Astrocyte (in vitro differentiated cells and primary cell): ENCODE data around the gene EPDR1. TPM values are rescaled to one million over a fixed set of nuclear protein-coding genes. Genes with fewer than 3 reads are reported as not detected.

Source experiments
- DNase-seq: peaks from one replicate; pipeline ENCODE4 v3.0.0-alpha.2; 2010; ENCODE audit warnings: low read depth
- FAIRE-seq: peaks from 2 replicates; lab custom pipeline; 2011; peaks lifted over from hg19 to GRCh38; lab: Jason Lieb, UNC
- H2AFZ ChIP-seq: 2 replicates; pipeline ENCODE4 v1.6.0; 2012; ENCODE audit warnings: low read depth, low read length, inconsistent platforms
- H3K27ac ChIP-seq: 2 replicates; pipeline ENCODE4 v1.5.1; 2011; ENCODE audit warnings: low read depth, low read length, inconsistent platforms
- H3K27me3 ChIP-seq: 2 replicates; pipeline ENCODE4 v1.6.0; 2011; ENCODE audit warnings: low read length, inconsistent platforms; ENCODE audit not compliant: insufficient read depth
- H3K36me3 ChIP-seq: 2 replicates; pipeline ENCODE4 v1.5.1; 2011; ENCODE audit warnings: low read length, inconsistent platforms; ENCODE audit not compliant: insufficient read depth
- H3K4me1 ChIP-seq: 2 replicates; pipeline ENCODE4 v1.5.1; 2011; ENCODE audit warnings: low read length, inconsistent platforms; ENCODE audit not compliant: insufficient read depth
- H3K4me2 ChIP-seq: 2 replicates; pipeline ENCODE4 v1.6.0; 2012; ENCODE audit warnings: low read length, inconsistent platforms
- H3K4me3 ChIP-seq: 2 replicates; pipeline ENCODE4 v1.5.1; 2011; ENCODE audit warnings: low read depth, mild to moderate bottlenecking, low read length, inconsistent platforms; ENCODE audit not compliant: insufficient read depth
- H3K79me2 ChIP-seq: 2 replicates; pipeline ENCODE4 v1.6.0; 2012; ENCODE audit warnings: mild to moderate bottlenecking, low read length, inconsistent platforms; ENCODE audit not compliant: insufficient read depth
- H3K9ac ChIP-seq: 2 replicates; pipeline ENCODE4 v1.6.0; 2012; ENCODE audit warnings: mild to moderate bottlenecking, low read length, inconsistent platforms
- H3K9me3 ChIP-seq: 2 replicates; pipeline ENCODE4 v1.5.1; 2012; ENCODE audit warnings: low read depth, mild to moderate bottlenecking, low read length, inconsistent platforms; ENCODE audit not compliant: insufficient read depth
- H4K20me1 ChIP-seq: 2 replicates; pipeline ENCODE4 v1.6.0; 2012; ENCODE audit warnings: low read length, inconsistent platforms; ENCODE audit not compliant: insufficient read depth
- H3K27ac Mint-ChIP-seq: one replicate; pipeline ENCODE4 v1.8.0; 2021; ENCODE audit warnings: mild to moderate bottlenecking, mixed read lengths; ENCODE audit not compliant: unreplicated experiment
- H3K27me3 Mint-ChIP-seq: one replicate; pipeline ENCODE4 v1.8.0; 2021; ENCODE audit warnings: low read depth, mixed read lengths; ENCODE audit not compliant: unreplicated experiment
- H3K36me3 Mint-ChIP-seq: one replicate; pipeline ENCODE4 v1.8.0; 2021; ENCODE audit warnings: low read depth, mixed read lengths; ENCODE audit not compliant: unreplicated experiment
- H3K4me1 Mint-ChIP-seq: one replicate; pipeline ENCODE4 v1.8.0; 2021; ENCODE audit warnings: low read depth, mixed read lengths; ENCODE audit not compliant: unreplicated experiment
- H3K4me3 Mint-ChIP-seq: one replicate; pipeline ENCODE4 v1.8.0; 2021; ENCODE audit warnings: mild to moderate bottlenecking, moderate library complexity, mixed read lengths; ENCODE audit not compliant: unreplicated experiment
- H3K9me3 Mint-ChIP-seq: one replicate; pipeline ENCODE4 v1.8.0; 2021; ENCODE audit warnings: mild to moderate bottlenecking, mixed read lengths; ENCODE audit not compliant: unreplicated experiment
- EZH2 ChIP-seq: IDR thresholded peaks from 2 replicates; pipeline ENCODE4 v1.6.1; 2012; ENCODE audit warnings: mild to moderate bottlenecking, low read length, inconsistent platforms; ENCODE audit not compliant: insufficient read depth
- total RNA-seq: library from RNA; stranded (reverse); gene quantifications from 2 replicates; pipeline ENCODE4 v1.2.1, GENCODE V29; 2021
- TF ChIP-seq, protein P1 (sequence below): IDR thresholded peaks from 2 replicates; pipeline ENCODE4 v1.5.1; 2011; ENCODE audit warnings: low read depth, mild to moderate bottlenecking, inconsistent platforms, low read length, moderate library complexity; ENCODE audit not compliant: insufficient read depth

EPDR1 gene
- total RNA-seq, 1 donor from 2014 or later = 20.6 TPM

DNA sequence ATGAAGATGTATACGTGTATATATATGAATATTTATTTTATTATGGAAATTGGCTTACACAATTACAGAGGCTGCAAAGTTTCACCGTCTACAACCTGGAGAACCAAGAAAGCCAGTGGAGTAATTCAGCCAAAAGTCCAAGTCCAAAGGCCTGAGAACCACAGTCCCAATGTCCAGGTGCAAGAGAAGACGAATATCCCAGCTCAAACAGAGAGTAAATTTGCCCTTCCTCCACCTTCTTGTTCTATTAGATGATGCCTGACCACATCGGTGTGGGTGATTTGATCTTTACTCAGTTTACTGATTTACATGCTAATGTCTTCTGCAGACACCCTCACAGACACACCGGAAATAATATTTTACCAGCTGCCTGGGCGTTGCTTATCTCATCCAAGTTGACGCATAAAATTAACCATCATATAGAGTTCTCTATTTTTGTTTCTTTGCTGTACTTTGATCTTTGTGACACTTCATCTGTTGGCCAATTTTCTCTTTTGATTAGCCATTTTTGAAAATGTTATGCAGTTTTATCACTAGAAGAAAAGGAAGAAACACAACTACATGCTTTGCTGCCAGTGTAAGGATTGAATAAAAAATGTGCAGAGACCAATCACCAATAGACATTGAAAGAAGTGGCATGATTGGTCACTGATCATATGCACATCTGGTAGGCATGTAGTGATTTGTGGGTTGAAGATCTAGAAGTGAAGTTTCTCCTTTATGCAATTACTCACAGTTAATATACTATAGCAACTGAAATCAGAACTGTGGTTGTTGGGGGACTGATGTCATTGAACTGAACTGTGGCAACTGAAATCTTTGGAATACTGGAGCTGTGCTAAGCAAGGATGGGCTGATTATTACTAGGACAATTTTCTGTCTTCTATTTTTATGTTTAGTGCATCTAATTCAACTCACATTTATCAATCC is 68.5 kb downstream of the EPDR1 start:
- H3K27me3 ChIP-seq = no peaks in the 10 kb centered on the region
- Mint-ChIP-seq H3K9me3 (no peaks in the 10 kb centered on the region), H3K27ac (no peak overlapping the region), H3K36me3 (no peaks in the 10 kb centered on the region), H3K27me3 (no peaks in the 10 kb centered on the region), H3K4me3 (no peak overlapping the region), H3K4me1 (peaks cover 9% of the 10 kb centered on the region)
- peaks cover 8% of the 10 kb centered on the region for H3K4me1 ChIP-seq
- no peak for TF ChIP-seq EZH2
- TF ChIP-seq, protein P1, sequence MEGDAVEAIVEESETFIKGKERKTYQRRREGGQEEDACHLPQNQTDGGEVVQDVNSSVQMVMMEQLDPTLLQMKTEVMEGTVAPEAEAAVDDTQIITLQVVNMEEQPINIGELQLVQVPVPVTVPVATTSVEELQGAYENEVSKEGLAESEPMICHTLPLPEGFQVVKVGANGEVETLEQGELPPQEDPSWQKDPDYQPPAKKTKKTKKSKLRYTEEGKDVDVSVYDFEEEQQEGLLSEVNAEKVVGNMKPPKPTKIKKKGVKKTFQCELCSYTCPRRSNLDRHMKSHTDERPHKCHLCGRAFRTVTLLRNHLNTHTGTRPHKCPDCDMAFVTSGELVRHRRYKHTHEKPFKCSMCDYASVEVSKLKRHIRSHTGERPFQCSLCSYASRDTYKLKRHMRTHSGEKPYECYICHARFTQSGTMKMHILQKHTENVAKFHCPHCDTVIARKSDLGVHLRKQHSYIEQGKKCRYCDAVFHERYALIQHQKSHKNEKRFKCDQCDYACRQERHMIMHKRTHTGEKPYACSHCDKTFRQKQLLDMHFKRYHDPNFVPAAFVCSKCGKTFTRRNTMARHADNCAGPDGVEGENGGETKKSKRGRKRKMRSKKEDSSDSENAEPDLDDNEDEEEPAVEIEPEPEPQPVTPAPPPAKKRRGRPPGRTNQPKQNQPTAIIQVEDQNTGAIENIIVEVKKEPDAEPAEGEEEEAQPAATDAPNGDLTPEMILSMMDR = no peak
- no peak overlapping the region for H3K4me2 ChIP-seq
- no peaks in the 10 kb centered on the region for H3K9me3 ChIP-seq
- no peaks in the 10 kb centered on the region for H4K20me1 ChIP-seq
- H3K27ac ChIP-seq = no peak overlapping the region
- FAIRE-seq (no peak), DNase-seq (no peak)
- no peaks in the 10 kb centered on the region for H3K79me2 ChIP-seq
- H2AFZ ChIP-seq = no peak overlapping the region
- no peak overlapping the region for H3K9ac ChIP-seq
- no peaks in the 10 kb centered on the region for H3K36me3 ChIP-seq
- H3K4me3 ChIP-seq = no peak overlapping the region

DNA sequence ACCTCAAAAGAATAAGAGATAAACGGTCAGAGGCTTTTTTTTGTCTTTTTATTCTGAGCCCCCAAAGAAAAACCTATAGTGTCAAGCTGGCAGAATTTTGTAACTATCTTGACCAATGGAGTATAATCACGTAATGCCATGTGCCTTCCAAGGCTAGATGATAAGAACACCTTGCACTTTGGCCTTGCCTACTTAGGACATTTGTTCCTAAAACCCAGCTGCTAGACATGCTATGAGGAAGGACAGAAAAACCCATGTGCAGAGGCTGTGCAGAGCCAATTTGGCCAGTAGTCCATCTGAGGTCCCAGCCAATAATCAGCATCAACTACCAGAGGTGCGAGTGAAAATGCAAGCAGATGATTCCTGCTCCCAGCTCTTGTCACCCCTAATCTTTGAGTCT is 69.9 kb downstream of the EPDR1 start:
- H3K4me1 Mint-ChIP-seq = peaks cover 9% of the 10 kb centered on the region
- no peaks in the 10 kb centered on the region for H3K9me3 ChIP-seq
- no peaks in the 10 kb centered on the region for H3K27me3 ChIP-seq
- peaks cover 8% of the 10 kb centered on the region for H3K4me1 ChIP-seq
- H4K20me1 ChIP-seq = no peaks in the 10 kb centered on the region
- no peak for TF ChIP-seq EZH2
- TF ChIP-seq, protein P1 = no peak
- H3K27me3 Mint-ChIP-seq = no peaks in the 10 kb centered on the region
- H3K9me3 Mint-ChIP-seq = no peaks in the 10 kb centered on the region
- no peaks in the 10 kb centered on the region for H3K36me3 Mint-ChIP-seq
- H3K27ac ChIP-seq = no peak overlapping the region
- H3K27ac Mint-ChIP-seq = no peak overlapping the region
- no peak overlapping the region for H3K4me2 ChIP-seq
- H3K4me3 Mint-ChIP-seq = no peak overlapping the region
- no peak overlapping the region for H3K4me3 ChIP-seq
- no peaks in the 10 kb centered on the region for H3K79me2 ChIP-seq
- H2AFZ ChIP-seq = no peak overlapping the region
- no peak for DNase-seq
- no peak for FAIRE-seq
- H3K9ac ChIP-seq = no peak overlapping the region
- no peaks in the 10 kb centered on the region for H3K36me3 ChIP-seq

DNA sequence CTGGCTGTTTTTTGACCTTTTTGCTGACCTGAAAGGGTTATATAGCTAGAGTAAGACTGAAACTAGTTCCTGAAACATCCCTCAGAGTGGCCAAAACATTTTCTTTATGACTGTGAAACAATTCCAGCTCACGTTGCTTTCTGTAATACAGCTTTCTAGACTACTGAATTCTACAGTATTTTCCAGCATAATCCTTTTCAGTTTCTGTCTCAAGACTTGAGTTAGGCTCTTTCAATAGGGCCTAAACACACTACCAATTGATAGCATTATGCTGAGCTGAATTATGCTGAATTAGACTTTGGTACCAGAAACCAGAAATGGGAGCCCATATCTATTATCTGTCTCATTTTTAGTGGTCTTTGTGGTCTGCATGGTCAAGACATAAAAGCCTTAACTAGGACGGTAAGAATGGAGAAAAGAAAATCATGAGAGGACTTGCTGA is 72.6 kb downstream of the EPDR1 start:
- H3K9ac ChIP-seq = no peak overlapping the region
- H3K4me3 ChIP-seq = no peak overlapping the region
- peaks cover 2% of the 10 kb centered on the region for H3K9me3 Mint-ChIP-seq
- H3K36me3 Mint-ChIP-seq = no peaks in the 10 kb centered on the region
- no peaks in the 10 kb centered on the region for H3K9me3 ChIP-seq
- no peaks in the 10 kb centered on the region for H3K27me3 ChIP-seq
- no peak overlapping the region for H3K27ac Mint-ChIP-seq
- no peak overlapping the region for H3K4me2 ChIP-seq
- H3K36me3 ChIP-seq = no peaks in the 10 kb centered on the region
- no peaks in the 10 kb centered on the region for H3K27me3 Mint-ChIP-seq
- no peak overlapping the region for H3K27ac ChIP-seq
- no peak overlapping the region for H3K4me3 Mint-ChIP-seq
- H3K4me1 Mint-ChIP-seq = no peaks in the 10 kb centered on the region
- DNase-seq (no peak), FAIRE-seq (no peak)
- TF ChIP-seq, protein P1 = no peak
- TF ChIP-seq EZH2 = no peak
- H3K4me1 ChIP-seq = no peaks in the 10 kb centered on the region
- H3K79me2 ChIP-seq = no peaks in the 10 kb centered on the region
- H4K20me1 ChIP-seq = no peaks in the 10 kb centered on the region
- H2AFZ ChIP-seq = no peak overlapping the region
